OCI-LY1 (cell line): Measurements from ENCODE around the gene PRR22.

Experiments
- H2AFZ ChIP-seq: fragments of 200-600 bp; sonication (generic), shearing (Covaris generic); 2 replicates; pipeline ENCODE4 v1.6.0; 2014; ENCODE audit warnings: antibody characterized with exemption, mild to moderate bottlenecking, low read length
- H3F3A ChIP-seq: fragments of 200-600 bp; sonication (generic), shearing (Covaris generic); 2 replicates; pipeline ENCODE4 v1.6.0; 2014; ENCODE audit warnings: mild to moderate bottlenecking, antibody characterized with exemption, low read length, moderate library complexity; ENCODE audit not compliant: insufficient read depth
- H3K27ac ChIP-seq: fragments of 200-600 bp; sonication (generic); 2 replicates; pipeline ENCODE4 v1.5.1; 2014; ENCODE audit warnings: low read length, mixed run types, mild to moderate bottlenecking, low read depth; ENCODE audit not compliant: poor library complexity, severe bottlenecking
- H3K27me3 ChIP-seq: fragments of 200-600 bp; sonication (generic); 2 replicates; pipeline ENCODE4 v1.6.0; 2014; ENCODE audit warnings: antibody characterized with exemption, mild to moderate bottlenecking, low read length, moderate library complexity; ENCODE audit not compliant: insufficient read depth
- H3K36me3 ChIP-seq: fragments of 200-600 bp; sonication (generic); 2 replicates; pipeline ENCODE4 v1.6.1; 2014; ENCODE audit warnings: mild to moderate bottlenecking, antibody characterized with exemption, low read length, moderate library complexity, mixed read lengths; ENCODE audit not compliant: insufficient read depth
- H3K4me1 ChIP-seq: fragments of 200-600 bp; sonication (generic); 2 replicates; pipeline ENCODE4 v1.5.1; 2014; ENCODE audit warnings: mild to moderate bottlenecking, low read length, moderate library complexity; ENCODE audit not compliant: insufficient read depth, severe bottlenecking
- H3K4me2 ChIP-seq: fragments of 200-600 bp; sonication (generic), shearing (Covaris generic); 2 replicates; pipeline ENCODE4 v1.6.1; 2014; ENCODE audit warnings: low read length
- H3K4me3 ChIP-seq: fragments of 200-600 bp; sonication (generic); 2 replicates; pipeline ENCODE4 v1.5.1; 2014; ENCODE audit warnings: low read length, low read depth, mild to moderate bottlenecking, mixed read lengths; ENCODE audit not compliant: poor library complexity, severe bottlenecking
- H3K79me2 ChIP-seq: fragments of 200-600 bp; shearing (Covaris generic); 2 replicates; pipeline ENCODE4 v1.6.1; 2016; ENCODE audit warnings: mixed run types, low read length, mixed read lengths; ENCODE audit not compliant: insufficient read depth
- H3K9ac ChIP-seq: fragments of 200-600 bp; sonication (generic), shearing (Covaris generic); 2 replicates; pipeline ENCODE4 v1.6.1; 2014; ENCODE audit warnings: mild to moderate bottlenecking, low read length, mixed read lengths
- H3K9me2 ChIP-seq: fragments of 200-600 bp; sonication (generic), shearing (Covaris generic); 2 replicates; pipeline ENCODE4 v1.6.1; 2014; ENCODE audit warnings: low read depth, mild to moderate bottlenecking, low read length, mixed read lengths
- H3K9me3 ChIP-seq: fragments of 200-600 bp; shearing (Covaris generic); 2 replicates; pipeline ENCODE4 v1.6.1; 2014; ENCODE audit warnings: low read length, mixed read lengths
- H4K20me1 ChIP-seq: fragments of 200-600 bp; sonication (generic), shearing (Covaris generic); 2 replicates; pipeline ENCODE4 v1.6.0; 2016; ENCODE audit warnings: mild to moderate bottlenecking, low read length; ENCODE audit not compliant: insufficient read depth
- CTCF ChIP-seq: fragments of 200-600 bp; sonication (generic), shearing (Covaris generic); IDR thresholded peaks from 2 replicates; pipeline ENCODE4 v1.5.1; 2017; ENCODE audit warnings: mild to moderate bottlenecking, antibody characterized with exemption, low read length, moderate library complexity, mixed read lengths
- EZH2 ChIP-seq: fragments of 200-600 bp; sonication (generic), shearing (Covaris generic); IDR thresholded peaks from 2 replicates; pipeline ENCODE4 v1.8.0; 2017; ENCODE audit warnings: borderline replicate concordance, mixed run types, mild to moderate bottlenecking, antibody characterized with exemption, low read length, moderate library complexity, mixed read lengths

The PRR22 gene

GRCh38 chr19:5831159-5831558 lies 46.6 kb upstream of the PRR22 start:
- no peak overlapping the region for H3K4me2 ChIP-seq
- no peaks in the 10 kb centered on the region for H4K20me1 ChIP-seq
- H3K9me3 ChIP-seq = no peaks in the 10 kb centered on the region
- no peaks in the 10 kb centered on the region for H3K9me2 ChIP-seq
- no peak overlapping the region for H2AFZ ChIP-seq
- H3F3A ChIP-seq = 0 out of 2 replicates have a peak, but pooled peaks cover 5% of the 10 kb centered on the region
- H3K36me3 ChIP-seq = no peaks in the 10 kb centered on the region
- H3K4me3 ChIP-seq = no peak overlapping the region
- H3K27ac ChIP-seq = no peak overlapping the region
- peaks cover 12% of the 10 kb centered on the region; the same call in 1 of the 2 replicates for H3K27me3 ChIP-seq
- no peak overlapping the region for H3K9ac ChIP-seq
- TF ChIP-seq CTCF = no peak
- no peak for TF ChIP-seq EZH2
- no peaks in the 10 kb centered on the region for H3K79me2 ChIP-seq
- H3K4me1 ChIP-seq = peaks cover 28% of the 10 kb centered on the region

- no peak overlapping the region for H3K4me2 ChIP-seq
- H3F3A ChIP-seq = 0 out of 2 replicates have a peak, but pooled peaks cover 5% of the 10 kb centered on the region
- no peaks in the 10 kb centered on the region for H3K9me2 ChIP-seq
- H3K27ac ChIP-seq = no peak overlapping the region
- no peaks in the 10 kb centered on the region for H3K79me2 ChIP-seq
- H3K27me3 ChIP-seq = peaks cover 12% of the 10 kb centered on the region; the same call in 1 of the 2 replicates
- H3K36me3 ChIP-seq = no peaks in the 10 kb centered on the region
- TF ChIP-seq EZH2 (no peak), CTCF (no peak)
- no peaks in the 10 kb centered on the region for H4K20me1 ChIP-seq
- no peak overlapping the region for H2AFZ ChIP-seq
- peaks cover 29% of the 10 kb centered on the region for H3K4me1 ChIP-seq
- H3K9me3 ChIP-seq = no peaks in the 10 kb centered on the region
- H3K9ac ChIP-seq = no peak overlapping the region
- no peak overlapping the region for H3K4me3 ChIP-seq
Measured at GRCh38 chr19:5829567-5830310, 45.2 kb upstream of the PRR22 start.

GRCh38 chr19:5828661-5829566 lies 44.4 kb upstream of the PRR22 start:
- H3K36me3 ChIP-seq = no peaks in the 10 kb centered on the region
- no peak overlapping the region for H3K27ac ChIP-seq
- peaks cover 9% of the 10 kb centered on the region; the same call in 1 of the 2 replicates for H3K27me3 ChIP-seq
- peaks cover 29% of the 10 kb centered on the region for H3K4me1 ChIP-seq
- no peak overlapping the region for H2AFZ ChIP-seq
- 0 out of 2 replicates have a peak, but pooled peaks cover 5% of the 10 kb centered on the region for H3F3A ChIP-seq
- no peaks in the 10 kb centered on the region for H3K9me3 ChIP-seq
- TF ChIP-seq EZH2 (no peak), CTCF (no peak)
- no peaks in the 10 kb centered on the region for H3K79me2 ChIP-seq
- H3K9me2 ChIP-seq = no peaks in the 10 kb centered on the region
- H3K4me2 ChIP-seq = peak overlapping the region; percentile 40
- H3K4me3 ChIP-seq = peak overlapping the region; percentile 40
- no peaks in the 10 kb centered on the region for H4K20me1 ChIP-seq
- peak overlapping the region; percentile 40; the same call in 1 of the 2 replicates for H3K9ac ChIP-seq
